Panc1 (cell line): Measurements from ENCODE around the gene MEGF6. TPM values are rescaled to one million over a fixed set of nuclear protein-coding genes. Genes with fewer than 3 reads are reported as not detected.

Experiments used
- ATAC-seq: fragments of 200-7000 bp; cut with Tn5 transposase; 2 replicates; pipeline ENCODE4 v1.9.1; 2020; ENCODE audit warnings: mild to moderate bottlenecking, moderate library complexity
- BruUV-seq: library from RNA; stranded (reverse); fragments of 400-500 nt; replicated peaks from 2 replicates; lab custom pipeline; 2021; lab: Mats Ljungman, UMichigan
- CTCF ChIA-PET: fragments of 300-600 bp; sonication (Branson Sonifier 250); formaldehyde crosslinking; loops from one replicate; lab custom pipeline; 2022; ENCODE audit warnings: antibody characterized with exemption; lab: Charles Lee
- POLR2A ChIA-PET: fragments of 300-600 bp; sonication (Branson Sonifier 250); formaldehyde crosslinking; loops from one replicate; lab custom pipeline; 2022; ENCODE audit warnings: antibody characterized with exemption; lab: Charles Lee
- DNase-seq: peaks from one replicate; pipeline ENCODE4 v3.0.0-alpha.2; 2010; ENCODE audit warnings: low read depth, low spot score
- H3K27ac ChIP-seq: 2 replicates; pipeline ENCODE4 v1.5.1; 2011; ENCODE audit warnings: mild to moderate bottlenecking, low read length, inconsistent platforms
- H3K27me3 ChIP-seq: fragments of 200-500 bp; sonication (Bioruptor generic); 2 replicates; pipeline ENCODE4 v1.6.0; 2014; ENCODE audit warnings: low read length, inconsistent platforms; ENCODE audit not compliant: control insufficient read depth, insufficient read depth
- H3K36me3 ChIP-seq: fragments of 200-500 bp; sonication (Bioruptor generic); 2 replicates; pipeline ENCODE4 v1.5.1; 2014; ENCODE audit warnings: inconsistent platforms, mild to moderate bottlenecking, low read length, moderate library complexity; ENCODE audit not compliant: control insufficient read depth, insufficient read depth
- H3K4me1 ChIP-seq: 2 replicates; pipeline ENCODE4 v1.5.1; 2011; ENCODE audit warnings: inconsistent platforms, mild to moderate bottlenecking, low read length, moderate library complexity; ENCODE audit not compliant: control insufficient read depth, insufficient read depth
- H3K4me3 ChIP-seq, 2 experiments: 2 replicates each; pipeline ENCODE4 v1.5.1; 2011 to 2012; ENCODE audit warnings: low read depth in 2 of 2, low read length in 2 of 2, mild to moderate bottlenecking in 2 of 2, inconsistent platforms in 1 of 2, moderate library complexity in 1 of 2
- H3K9me3 ChIP-seq: fragments of 200-500 bp; sonication (Bioruptor generic); 2 replicates; pipeline ENCODE4 v1.5.1; 2014; ENCODE audit warnings: low read depth, mild to moderate bottlenecking, inconsistent platforms, low read length, moderate library complexity; ENCODE audit not compliant: control insufficient read depth, insufficient read depth
- POLR2AphosphoS5 ChIP-seq: IDR thresholded peaks from 2 replicates; pipeline ENCODE4 v1.6.1; 2012; ENCODE audit warnings: mild to moderate bottlenecking, low read depth, low read length, moderate library complexity
- SIN3A ChIP-seq: IDR thresholded peaks from 2 replicates; pipeline ENCODE4 v1.6.1; 2012; ENCODE audit warnings: low read depth, mild to moderate bottlenecking, low read length, moderate library complexity, borderline replicate concordance; ENCODE audit not compliant: insufficient read depth
- TCF7L2 ChIP-seq: IDR thresholded peaks from 2 replicates; pipeline ENCODE4 v1.6.1; 2011; ENCODE audit warnings: mild to moderate bottlenecking, low read depth, low read length, inconsistent platforms
- in situ Hi-C: cut with HindIII; loops from 2 replicates; pipeline ENCODE4 v1.10.0; 2016; ENCODE audit warnings: low sequenced_read_pairs, low pct_unique_long_range_greater_than_20kb
- intact Hi-C: fragments of 100-400 bp; cut with micrococcal nuclease; formaldehyde crosslinking; loops from one replicate; pipeline ENCODE4 v1.10.0; 2022; ENCODE audit not compliant: unreplicated experiment
- total RNA-seq: library from RNA; stranded (reverse); gene quantifications from one replicate; pipeline ENCODE4 v1.2.1, GENCODE V29; 2021; ENCODE audit not compliant: unreplicated experiment
- TF ChIP-seq, protein P1 (sequence below): fragments of 450-650 bp; IDR thresholded peaks from 2 replicates; pipeline ENCODE4 v1.5.1; 2017; ENCODE audit warnings: mild to moderate bottlenecking
- TF ChIP-seq, protein P2 (sequence below), 2 experiments: IDR thresholded peaks; 2 replicates each; pipeline ENCODE4 v1.6.1; 2011 to 2012; ENCODE audit warnings: low read depth in 2 of 2, control low read depth in 1 of 2, low read length in 1 of 2, mild to moderate bottlenecking in 1 of 2, moderate library complexity in 1 of 2; ENCODE audit not compliant: insufficient read depth in 1 of 2

The MEGF6 gene
- total RNA-seq, 1 experiment from 2014 or later = 32.6 TPM

DNA sequence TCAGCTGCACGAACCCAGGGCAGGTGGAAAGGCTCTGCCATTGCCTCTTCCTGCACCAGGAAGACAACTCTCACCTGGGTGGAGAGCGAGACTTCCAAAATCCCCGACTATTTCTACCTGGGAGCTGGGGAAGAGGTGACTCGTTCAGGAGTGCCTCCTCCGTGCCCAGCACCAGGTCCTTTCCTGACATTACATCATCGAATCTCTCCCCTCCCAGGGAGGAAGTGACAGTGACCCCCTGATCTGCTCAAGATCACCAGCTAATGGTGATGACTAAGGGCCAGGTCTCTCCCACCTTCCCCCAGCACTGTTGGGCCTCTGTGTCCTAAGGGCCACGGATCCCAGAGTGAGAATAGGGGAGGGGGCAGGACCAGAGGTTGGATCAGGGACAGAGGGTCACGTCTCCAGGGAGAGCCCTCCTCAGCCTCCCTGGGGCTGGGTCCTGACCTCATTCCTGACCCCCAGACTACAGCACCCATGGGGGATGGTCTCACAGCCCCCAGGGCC, 6.8 kb downstream of the MEGF6 start:
- Histone ChIP-seq H3K9me3 (no peaks in the 10 kb centered on the region), H3K36me3 (no peaks in the 10 kb centered on the region), H3K4me1 (peaks cover under 1% of the 10 kb centered on the region; the same call in 1 of the 2 replicates), H3K4me3 (no peak overlapping the region), H3K27me3 (no peaks in the 10 kb centered on the region), H3K27ac (no peak overlapping the region)
- intact Hi-C loops = no loop called here
- BruUV-seq = no TSS peak
- TF ChIP-seq, protein P1, sequence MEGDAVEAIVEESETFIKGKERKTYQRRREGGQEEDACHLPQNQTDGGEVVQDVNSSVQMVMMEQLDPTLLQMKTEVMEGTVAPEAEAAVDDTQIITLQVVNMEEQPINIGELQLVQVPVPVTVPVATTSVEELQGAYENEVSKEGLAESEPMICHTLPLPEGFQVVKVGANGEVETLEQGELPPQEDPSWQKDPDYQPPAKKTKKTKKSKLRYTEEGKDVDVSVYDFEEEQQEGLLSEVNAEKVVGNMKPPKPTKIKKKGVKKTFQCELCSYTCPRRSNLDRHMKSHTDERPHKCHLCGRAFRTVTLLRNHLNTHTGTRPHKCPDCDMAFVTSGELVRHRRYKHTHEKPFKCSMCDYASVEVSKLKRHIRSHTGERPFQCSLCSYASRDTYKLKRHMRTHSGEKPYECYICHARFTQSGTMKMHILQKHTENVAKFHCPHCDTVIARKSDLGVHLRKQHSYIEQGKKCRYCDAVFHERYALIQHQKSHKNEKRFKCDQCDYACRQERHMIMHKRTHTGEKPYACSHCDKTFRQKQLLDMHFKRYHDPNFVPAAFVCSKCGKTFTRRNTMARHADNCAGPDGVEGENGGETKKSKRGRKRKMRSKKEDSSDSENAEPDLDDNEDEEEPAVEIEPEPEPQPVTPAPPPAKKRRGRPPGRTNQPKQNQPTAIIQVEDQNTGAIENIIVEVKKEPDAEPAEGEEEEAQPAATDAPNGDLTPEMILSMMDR = no peak
- TF ChIP-seq POLR2AphosphoS5 = no peak
- no peak for TF ChIP-seq SIN3A
- TF ChIP-seq, protein P2, sequence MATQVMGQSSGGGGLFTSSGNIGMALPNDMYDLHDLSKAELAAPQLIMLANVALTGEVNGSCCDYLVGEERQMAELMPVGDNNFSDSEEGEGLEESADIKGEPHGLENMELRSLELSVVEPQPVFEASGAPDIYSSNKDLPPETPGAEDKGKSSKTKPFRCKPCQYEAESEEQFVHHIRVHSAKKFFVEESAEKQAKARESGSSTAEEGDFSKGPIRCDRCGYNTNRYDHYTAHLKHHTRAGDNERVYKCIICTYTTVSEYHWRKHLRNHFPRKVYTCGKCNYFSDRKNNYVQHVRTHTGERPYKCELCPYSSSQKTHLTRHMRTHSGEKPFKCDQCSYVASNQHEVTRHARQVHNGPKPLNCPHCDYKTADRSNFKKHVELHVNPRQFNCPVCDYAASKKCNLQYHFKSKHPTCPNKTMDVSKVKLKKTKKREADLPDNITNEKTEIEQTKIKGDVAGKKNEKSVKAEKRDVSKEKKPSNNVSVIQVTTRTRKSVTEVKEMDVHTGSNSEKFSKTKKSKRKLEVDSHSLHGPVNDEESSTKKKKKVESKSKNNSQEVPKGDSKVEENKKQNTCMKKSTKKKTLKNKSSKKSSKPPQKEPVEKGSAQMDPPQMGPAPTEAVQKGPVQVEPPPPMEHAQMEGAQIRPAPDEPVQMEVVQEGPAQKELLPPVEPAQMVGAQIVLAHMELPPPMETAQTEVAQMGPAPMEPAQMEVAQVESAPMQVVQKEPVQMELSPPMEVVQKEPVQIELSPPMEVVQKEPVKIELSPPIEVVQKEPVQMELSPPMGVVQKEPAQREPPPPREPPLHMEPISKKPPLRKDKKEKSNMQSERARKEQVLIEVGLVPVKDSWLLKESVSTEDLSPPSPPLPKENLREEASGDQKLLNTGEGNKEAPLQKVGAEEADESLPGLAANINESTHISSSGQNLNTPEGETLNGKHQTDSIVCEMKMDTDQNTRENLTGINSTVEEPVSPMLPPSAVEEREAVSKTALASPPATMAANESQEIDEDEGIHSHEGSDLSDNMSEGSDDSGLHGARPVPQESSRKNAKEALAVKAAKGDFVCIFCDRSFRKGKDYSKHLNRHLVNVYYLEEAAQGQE (IDR thresholded peaks at IDR 0.05; ENCODE audit: insufficient read depth in 1 of 2, low read depth in 2 of 2, low read length in 1 of 2) = no peak
- no peak for TF ChIP-seq TCF7L2
- in situ Hi-C loops = no loop called here
- ChIA-PET CTCF (no interaction called here), POLR2A (no interaction called here)
- ATAC-seq (no peak), DNase-seq (no peak)

DNA sequence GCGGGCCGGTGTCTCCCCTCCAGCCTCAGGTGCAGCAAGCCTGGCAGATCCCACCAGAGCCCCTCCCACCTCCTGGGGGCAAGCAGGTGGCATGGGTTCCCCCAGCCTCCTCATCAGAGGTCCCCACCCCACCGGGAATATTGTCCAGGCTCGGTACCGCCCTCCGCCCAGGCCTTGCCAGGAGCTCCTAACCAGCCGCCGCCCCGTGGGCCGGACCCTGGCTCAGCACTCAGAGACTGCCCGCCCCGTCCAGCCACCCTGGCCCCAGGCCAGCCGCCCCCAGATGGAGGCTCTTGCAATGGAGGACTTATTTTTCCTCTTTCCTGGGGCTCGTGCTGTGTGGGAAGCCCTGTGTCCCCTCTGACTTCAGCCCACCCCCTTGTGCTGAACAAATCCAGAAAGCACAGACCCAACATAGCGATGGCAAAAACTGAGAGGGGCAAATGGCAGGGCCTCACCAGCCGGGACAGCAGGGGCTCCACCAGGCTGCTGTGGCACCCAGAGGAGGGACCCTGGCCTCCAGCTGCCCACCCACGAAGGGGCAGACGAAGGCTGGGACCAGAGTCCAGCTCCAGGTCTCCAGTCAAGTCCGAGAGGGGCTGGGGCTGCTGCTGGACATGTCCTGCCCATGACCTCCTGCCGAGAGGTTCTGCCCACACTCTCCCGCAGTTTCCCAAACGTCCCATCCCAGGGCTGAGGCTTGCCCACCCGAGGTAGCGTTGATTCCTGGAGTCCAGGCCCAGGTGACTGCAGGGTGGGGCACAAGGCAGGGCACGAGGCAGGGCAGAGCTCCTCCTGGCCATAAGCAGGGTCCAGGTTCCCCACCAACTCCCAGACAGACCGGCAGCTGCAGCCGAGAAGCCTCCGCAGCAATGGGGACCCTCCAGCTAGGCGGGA, 7.5 kb downstream of the MEGF6 start:
- intact Hi-C loops (no loop called here), in situ Hi-C loops (no loop called here)
- Histone ChIP-seq H3K4me3 (no peak overlapping the region), H3K4me1 (peaks cover 7% of the 10 kb centered on the region), H3K9me3 (no peaks in the 10 kb centered on the region), H3K27me3 (no peaks in the 10 kb centered on the region), H3K27ac (no peak overlapping the region), H3K36me3 (no peaks in the 10 kb centered on the region)
- CTCF ChIA-PET = no interaction called here
- TF ChIP-seq TCF7L2 (no peak), POLR2AphosphoS5 (no peak), SIN3A (no peak)
- TF ChIP-seq, protein P1 = no peak
- TF ChIP-seq, protein P2 (IDR thresholded peaks at IDR 0.05; ENCODE audit: insufficient read depth in 1 of 2, low read depth in 2 of 2, low read length in 1 of 2) = no peak
- DNase-seq = no peak
- BruUV-seq = no TSS peak
- ATAC-seq = no peak
- POLR2A ChIA-PET = no interaction called here
